Nephron progenitor cell (in vitro differentiated cells): Measurements from ENCODE around the gene AGBL4.

ENCODE experiments used
- DNase-seq: peaks from one replicate; pipeline ENCODE4 v3.0.0; 2021
- H3K27ac Mint-ChIP-seq: 2 replicates; pipeline ENCODE4 v1.8.0; 2021; ENCODE audit warnings: mild to moderate bottlenecking, moderate library complexity, mixed read lengths
- H3K27me3 Mint-ChIP-seq: 2 replicates; pipeline ENCODE4 v1.8.0; 2021; ENCODE audit warnings: mild to moderate bottlenecking, low read depth, mixed read lengths; ENCODE audit not compliant: poor library complexity
- H3K36me3 Mint-ChIP-seq: 2 replicates; pipeline ENCODE4 v1.8.0; 2021; ENCODE audit warnings: low read depth, mixed read lengths
- H3K4me1 Mint-ChIP-seq: 2 replicates; pipeline ENCODE4 v1.8.0; 2021; ENCODE audit warnings: mixed read lengths
- H3K4me3 Mint-ChIP-seq: 2 replicates; pipeline ENCODE4 v1.8.0; 2021; ENCODE audit warnings: mild to moderate bottlenecking, moderate library complexity, mixed read lengths
- H3K9me3 Mint-ChIP-seq: 2 replicates; pipeline ENCODE4 v1.8.0; 2021; ENCODE audit warnings: mild to moderate bottlenecking, moderate library complexity, mixed read lengths
- TF ChIP-seq, protein P1 (sequence below): fragments of 200-600 bp; sonication (generic); IDR thresholded peaks from 2 replicates; pipeline ENCODE4 v1.5.0; 2021; ENCODE audit warnings: antibody characterized with exemption

Gene AGBL4

DNA sequence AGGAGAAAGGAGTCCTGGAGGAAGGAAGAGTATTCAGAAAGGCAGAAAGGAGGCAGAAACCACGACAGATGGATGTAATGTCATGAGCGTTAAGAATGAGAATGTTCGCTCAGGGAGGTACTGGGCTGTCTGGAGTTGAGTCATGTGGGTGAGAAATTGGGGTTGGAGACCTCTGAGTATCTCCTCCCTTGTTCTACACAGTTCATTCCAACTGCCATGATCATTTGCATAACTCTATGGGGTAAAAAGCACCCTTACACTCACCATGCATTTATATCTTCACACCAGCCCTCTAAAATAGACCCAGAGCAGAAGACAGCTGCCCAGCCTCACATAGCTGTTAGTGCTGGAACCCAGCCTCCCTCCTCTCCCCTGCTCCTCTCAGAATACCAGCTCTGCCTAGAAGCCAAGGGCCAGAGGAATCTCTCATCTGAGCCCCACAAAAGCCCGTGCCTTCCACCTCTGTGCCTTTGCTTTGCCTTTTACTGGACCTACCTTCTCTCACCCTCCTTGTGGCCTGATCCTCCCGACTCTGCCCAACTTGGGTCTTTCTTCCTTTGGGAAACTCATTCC lies 1332.2 kb downstream of the AGBL4 start:
- H3K27ac Mint-ChIP-seq = no peak overlapping the region
- H3K36me3 Mint-ChIP-seq = no peaks in the 10 kb centered on the region
- no peaks in the 10 kb centered on the region for H3K9me3 Mint-ChIP-seq
- DNase-seq = no peak
- TF ChIP-seq, protein P1, sequence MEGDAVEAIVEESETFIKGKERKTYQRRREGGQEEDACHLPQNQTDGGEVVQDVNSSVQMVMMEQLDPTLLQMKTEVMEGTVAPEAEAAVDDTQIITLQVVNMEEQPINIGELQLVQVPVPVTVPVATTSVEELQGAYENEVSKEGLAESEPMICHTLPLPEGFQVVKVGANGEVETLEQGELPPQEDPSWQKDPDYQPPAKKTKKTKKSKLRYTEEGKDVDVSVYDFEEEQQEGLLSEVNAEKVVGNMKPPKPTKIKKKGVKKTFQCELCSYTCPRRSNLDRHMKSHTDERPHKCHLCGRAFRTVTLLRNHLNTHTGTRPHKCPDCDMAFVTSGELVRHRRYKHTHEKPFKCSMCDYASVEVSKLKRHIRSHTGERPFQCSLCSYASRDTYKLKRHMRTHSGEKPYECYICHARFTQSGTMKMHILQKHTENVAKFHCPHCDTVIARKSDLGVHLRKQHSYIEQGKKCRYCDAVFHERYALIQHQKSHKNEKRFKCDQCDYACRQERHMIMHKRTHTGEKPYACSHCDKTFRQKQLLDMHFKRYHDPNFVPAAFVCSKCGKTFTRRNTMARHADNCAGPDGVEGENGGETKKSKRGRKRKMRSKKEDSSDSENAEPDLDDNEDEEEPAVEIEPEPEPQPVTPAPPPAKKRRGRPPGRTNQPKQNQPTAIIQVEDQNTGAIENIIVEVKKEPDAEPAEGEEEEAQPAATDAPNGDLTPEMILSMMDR = no peak
- H3K4me1 Mint-ChIP-seq = peaks cover 33% of the 10 kb centered on the region
- H3K27me3 Mint-ChIP-seq = peaks cover 25% of the 10 kb centered on the region
- no peak overlapping the region for H3K4me3 Mint-ChIP-seq

DNA sequence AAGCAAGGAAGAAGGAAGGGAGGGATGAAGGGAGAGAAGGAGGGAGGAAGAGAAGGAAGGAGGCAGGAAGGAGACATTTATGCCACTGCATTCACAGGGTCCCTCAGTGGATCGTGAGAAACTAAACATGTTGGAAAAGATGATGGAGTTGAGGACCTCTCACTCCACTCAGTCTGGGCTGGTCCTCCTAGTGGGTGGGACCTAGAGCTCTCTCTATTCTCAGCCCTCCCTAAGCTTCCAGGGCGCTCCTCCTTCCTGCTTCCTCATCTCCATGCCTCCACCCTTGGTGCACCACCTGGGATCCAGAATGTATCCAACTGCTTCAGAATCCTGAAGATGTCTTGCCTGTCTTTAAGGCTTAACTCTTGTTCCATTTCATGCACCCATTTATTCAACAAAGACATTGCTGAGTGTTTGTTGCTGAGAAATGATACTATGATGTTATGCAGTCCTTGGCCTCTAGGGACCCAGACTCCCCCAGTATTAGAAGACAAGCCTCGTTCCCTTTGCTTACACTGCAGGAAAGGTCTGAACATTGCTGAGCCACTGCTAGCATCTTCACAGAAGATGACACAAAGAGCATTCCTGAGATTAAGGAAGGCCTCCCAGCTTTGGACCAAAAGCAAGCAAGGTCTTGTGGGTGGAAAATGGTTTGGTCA lies 1335.5 kb downstream of the AGBL4 start:
- Mint-ChIP-seq H3K36me3 (no peaks in the 10 kb centered on the region), H3K4me1 (peaks cover 31% of the 10 kb centered on the region), H3K9me3 (no peaks in the 10 kb centered on the region), H3K4me3 (no peak overlapping the region), H3K27me3 (peaks cover 17% of the 10 kb centered on the region), H3K27ac (no peak overlapping the region)
- no peak for DNase-seq
- TF ChIP-seq, protein P1 = peak; percentile 26

DNA sequence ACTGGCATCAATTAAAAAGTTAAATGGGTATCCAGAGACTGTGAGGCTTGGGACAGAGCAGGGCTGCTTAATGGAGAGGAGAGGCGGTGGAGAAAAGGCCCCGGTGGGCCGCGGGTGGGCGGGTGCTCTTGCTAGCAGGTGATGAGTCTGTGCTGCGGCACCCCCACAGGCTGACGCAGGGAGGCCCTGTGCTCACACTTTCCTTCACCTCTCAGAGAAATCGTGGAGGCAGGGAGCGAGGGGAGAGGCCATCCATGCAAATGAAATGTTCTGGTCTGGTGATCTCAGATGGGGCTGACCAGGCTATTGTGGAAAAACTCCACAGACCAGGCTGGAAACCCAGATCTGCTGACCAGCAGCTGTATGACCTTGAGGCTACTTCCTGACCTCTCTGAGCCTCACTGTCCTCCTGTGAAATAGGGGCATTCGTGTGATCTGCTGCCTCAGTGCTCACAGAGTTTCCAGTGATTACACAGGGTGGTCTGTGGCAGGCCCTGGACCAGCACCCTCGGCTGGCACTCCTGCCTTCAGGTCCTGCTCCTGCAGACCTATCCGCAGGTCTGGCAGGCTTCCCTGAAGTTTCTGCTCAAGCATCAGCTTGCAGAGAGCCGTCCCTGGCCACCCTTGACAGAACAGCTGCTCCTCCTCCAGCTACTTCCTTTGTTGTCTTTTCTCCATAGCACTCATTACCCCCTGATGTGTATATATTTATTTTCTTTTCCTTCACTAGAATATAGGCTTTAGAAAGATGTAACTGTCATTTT lies 1336.3 kb downstream of the AGBL4 start:
- H3K27me3 Mint-ChIP-seq = peaks cover 10% of the 10 kb centered on the region
- H3K36me3 Mint-ChIP-seq = no peaks in the 10 kb centered on the region
- DNase-seq = peak; percentile 36
- TF ChIP-seq, protein P1 = no peak
- H3K9me3 Mint-ChIP-seq = no peaks in the 10 kb centered on the region
- peak overlapping the region; percentile 29 for H3K27ac Mint-ChIP-seq
- peaks cover 28% of the 10 kb centered on the region for H3K4me1 Mint-ChIP-seq
- no peak overlapping the region for H3K4me3 Mint-ChIP-seq

DNA sequence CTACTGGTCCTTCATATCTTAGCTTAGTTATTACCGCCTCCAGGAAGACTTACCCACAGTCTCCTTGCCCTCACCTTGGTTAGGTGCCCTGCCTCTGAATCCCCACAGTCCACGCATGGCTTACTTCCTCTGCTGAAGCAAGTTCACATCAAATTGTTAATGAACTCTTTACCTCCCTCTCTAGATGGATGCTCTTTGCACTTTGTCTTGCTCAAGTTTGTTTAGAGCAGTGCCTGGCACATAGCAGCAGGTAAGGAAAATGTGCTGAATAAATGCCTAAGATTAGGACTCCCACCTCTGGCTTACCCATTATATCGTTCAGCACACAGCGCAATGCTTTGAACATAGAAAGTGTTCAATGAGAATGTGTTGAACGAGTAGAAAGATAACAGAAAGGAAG lies 1337.6 kb downstream of the AGBL4 start:
- H3K4me1 Mint-ChIP-seq = peaks cover 28% of the 10 kb centered on the region
- no peaks in the 10 kb centered on the region for H3K9me3 Mint-ChIP-seq
- peaks cover 4% of the 10 kb centered on the region for H3K27me3 Mint-ChIP-seq
- H3K27ac Mint-ChIP-seq = no peak overlapping the region
- H3K36me3 Mint-ChIP-seq = no peaks in the 10 kb centered on the region
- TF ChIP-seq, protein P1 = no peak
- H3K4me3 Mint-ChIP-seq = no peak overlapping the region
- no peak for DNase-seq

DNA sequence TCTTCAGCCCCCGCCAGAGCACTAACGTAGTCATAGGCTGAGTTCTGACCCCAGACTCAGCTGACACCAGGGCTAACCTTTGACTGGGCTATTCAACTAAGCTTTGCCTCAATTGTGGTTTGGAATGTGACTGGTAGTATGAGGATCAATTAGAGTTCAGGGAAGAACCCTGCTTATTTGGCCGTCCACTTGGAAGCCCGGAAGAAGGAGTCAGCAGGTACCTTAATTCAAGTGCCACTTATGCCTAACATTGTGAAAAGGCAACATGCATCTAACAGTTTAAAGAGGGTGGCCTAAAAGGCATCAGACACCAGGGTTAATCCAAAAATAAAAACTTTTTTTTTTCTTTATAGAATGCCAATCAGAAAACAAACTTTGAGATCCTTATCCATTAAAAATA lies 1339.4 kb downstream of the AGBL4 start:
- Mint-ChIP-seq H3K36me3 (no peaks in the 10 kb centered on the region), H3K4me1 (peaks cover 28% of the 10 kb centered on the region), H3K27ac (no peak overlapping the region), H3K27me3 (peaks cover 8% of the 10 kb centered on the region), H3K4me3 (no peak overlapping the region), H3K9me3 (no peaks in the 10 kb centered on the region)
- TF ChIP-seq, protein P1 = no peak
- no peak for DNase-seq
